SH-SY5Y (cell line): ENCODE results near the gene EHD3.

Experiments used
- GATA2 ChIP-seq: IDR thresholded peaks from 2 replicates; pipeline ENCODE4 v1.6.1; 2011; ENCODE audit warnings: mild to moderate bottlenecking, low read depth, low read length
- GATA3 ChIP-seq: IDR thresholded peaks from 2 replicates; pipeline ENCODE4 v1.6.1; 2011; ENCODE audit warnings: low read depth, mild to moderate bottlenecking, low read length, moderate library complexity

- TF ChIP-seq GATA2, result no peak
- no peak for TF ChIP-seq GATA3
These were observed 33.6 kb downstream of the EHD3 start for GRCh38 chr2:31267437-31268120.
